Activated naive CD4-positive, alpha-beta T cell treated with anti-CD3 and anti-CD28 coated beads, Interleukin-2, amount 10 ng/mL, durations not matched to agents 7 days and 5 days (primary cell): Measurements from ENCODE around the gene RETREG1.
A peak's percentile ranks its signal among the peaks of the same experiment; 100 is the strongest.

ENCODE experiments used
- CTCF ChIA-PET: fragments of 350-600 bp; sonication (Branson Sonifier 250); formaldehyde crosslinking; loops from one replicate; lab custom pipeline; 2021; ENCODE audit warnings: antibody characterized with exemption; lab: Charles Lee
- DNase-seq: peaks from one replicate; pipeline ENCODE4 v3.0.0-alpha.2; 2020
- H3K27ac Mint-ChIP-seq: one replicate; pipeline ENCODE4 v1.8.0; 2021; ENCODE audit warnings: mild to moderate bottlenecking, moderate library complexity, mixed read lengths
- H3K27me3 Mint-ChIP-seq: one replicate; pipeline ENCODE4 v1.8.0; 2021; ENCODE audit warnings: mild to moderate bottlenecking, mixed read lengths
- H3K36me3 Mint-ChIP-seq: one replicate; pipeline ENCODE4 v1.8.0; 2021; ENCODE audit warnings: mixed read lengths
- H3K4me1 Mint-ChIP-seq: one replicate; pipeline ENCODE4 v1.8.0; 2021; ENCODE audit warnings: mixed read lengths
- H3K4me3 Mint-ChIP-seq: one replicate; pipeline ENCODE4 v1.8.0; 2021; ENCODE audit warnings: mild to moderate bottlenecking, moderate library complexity, mixed read lengths
- H3K9me3 Mint-ChIP-seq: one replicate; pipeline ENCODE4 v1.8.0; 2021; ENCODE audit warnings: mixed read lengths

RETREG1 gene

GRCh38 chr5:16505904-16506303, 110.9 kb downstream of the RETREG1 start:
- CTCF ChIA-PET: no interaction called here
- Mint-ChIP-seq H3K36me3 (peaks cover 10% of the 10 kb centered on the region), H3K4me1 (peaks cover 5% of the 10 kb centered on the region), H3K9me3 (peaks cover 2% of the 10 kb centered on the region), H3K27ac (peak overlapping the region; percentile 39), H3K27me3 (no peaks in the 10 kb centered on the region), H3K4me3 (no peak overlapping the region)
- no peak for DNase-seq

GRCh38 chr5:16505140-16505891, 111.5 kb downstream of the RETREG1 start:
- Mint-ChIP-seq H3K4me3 (no peak overlapping the region), H3K27me3 (no peaks in the 10 kb centered on the region), H3K36me3 (peaks cover 9% of the 10 kb centered on the region), H3K27ac (peak overlapping the region; percentile 39), H3K9me3 (peaks cover 2% of the 10 kb centered on the region), H3K4me1 (peaks cover 3% of the 10 kb centered on the region)
- CTCF ChIA-PET: no interaction called here
- DNase-seq: no peak

- DNase-seq: no peak
- Mint-ChIP-seq H3K9me3 (peaks cover 5% of the 10 kb centered on the region), H3K4me3 (no peak overlapping the region), H3K4me1 (no peaks in the 10 kb centered on the region), H3K27me3 (no peaks in the 10 kb centered on the region), H3K27ac (no peak overlapping the region), H3K36me3 (peaks cover 11% of the 10 kb centered on the region)
- CTCF ChIA-PET: no interaction called here
Measured at GRCh38 chr5:16504571-16504970, 112.2 kb downstream of the RETREG1 start.

- H3K4me1 Mint-ChIP-seq: no peaks in the 10 kb centered on the region
- CTCF ChIA-PET: no interaction called here
- no peak overlapping the region for H3K27ac Mint-ChIP-seq
Measured at GRCh38 chr5:16502866-16503265, 113.9 kb downstream of the RETREG1 start.

GRCh38 chr5:16500024-16500423, 116.8 kb downstream of the RETREG1 start:
- peaks cover 15% of the 10 kb centered on the region for H3K36me3 Mint-ChIP-seq
- CTCF ChIA-PET: no interaction called here
- H3K9me3 Mint-ChIP-seq: peaks cover 18% of the 10 kb centered on the region
- H3K4me3 Mint-ChIP-seq: no peak overlapping the region
- H3K27ac Mint-ChIP-seq: no peak overlapping the region
- H3K27me3 Mint-ChIP-seq: no peaks in the 10 kb centered on the region
- H3K4me1 Mint-ChIP-seq: no peaks in the 10 kb centered on the region
- DNase-seq: no peak

More at GRCh38 chr5:16502866-16503265, 113.9 kb downstream of the RETREG1 start:
- DNase-seq: no peak
- Mint-ChIP-seq H3K4me3 (no peak overlapping the region), H3K27me3 (no peaks in the 10 kb centered on the region), H3K9me3 (peaks cover 5% of the 10 kb centered on the region), H3K36me3 (peaks cover 13% of the 10 kb centered on the region)

GRCh38 chr5:16497546-16497945, 119.3 kb downstream of the RETREG1 start:
- H3K4me3 Mint-ChIP-seq: no peak overlapping the region
- no peaks in the 10 kb centered on the region for H3K27me3 Mint-ChIP-seq
- no peak overlapping the region for H3K27ac Mint-ChIP-seq
- CTCF ChIA-PET: no interaction called here
- peaks cover 26% of the 10 kb centered on the region for H3K9me3 Mint-ChIP-seq
- H3K36me3 Mint-ChIP-seq: peaks cover 21% of the 10 kb centered on the region
- no peaks in the 10 kb centered on the region for H3K4me1 Mint-ChIP-seq
- no peak for DNase-seq

GRCh38 chr5:16493261-16493660, 123.5 kb downstream of the RETREG1 start:
- no peak for DNase-seq
- no peak overlapping the region for H3K27ac Mint-ChIP-seq
- H3K27me3 Mint-ChIP-seq: no peaks in the 10 kb centered on the region
- no peak overlapping the region for H3K4me3 Mint-ChIP-seq
- no peaks in the 10 kb centered on the region for H3K4me1 Mint-ChIP-seq
- CTCF ChIA-PET: interaction anchor here (0.6 kb wide), 1 partner anchor 19 kb away, joined by 4 read pairs; no protein-coding TSS in a partner anchor
- peaks cover 16% of the 10 kb centered on the region for H3K36me3 Mint-ChIP-seq
- H3K9me3 Mint-ChIP-seq: peaks cover 21% of the 10 kb centered on the region

- Mint-ChIP-seq H3K9me3 (peaks cover 21% of the 10 kb centered on the region), H3K4me3 (no peak overlapping the region), H3K36me3 (peaks cover 20% of the 10 kb centered on the region), H3K27ac (no peak overlapping the region), H3K27me3 (no peaks in the 10 kb centered on the region), H3K4me1 (no peaks in the 10 kb centered on the region)
- no peak for DNase-seq
- CTCF ChIA-PET: interaction anchor here (0.6 kb wide), 3 partner anchors 10 to 32 kb away, joined by 3 to 6 read pairs (median 4); no protein-coding TSS in a partner anchor
Measured at GRCh38 chr5:16492398-16493140, 124.2 kb downstream of the RETREG1 start.

GRCh38 chr5:16490911-16491310, 125.9 kb downstream of the RETREG1 start:
- CTCF ChIA-PET: no interaction called here
- Mint-ChIP-seq H3K9me3 (peaks cover 11% of the 10 kb centered on the region), H3K4me1 (peaks cover 12% of the 10 kb centered on the region), H3K36me3 (peaks cover 10% of the 10 kb centered on the region), H3K27ac (no peak overlapping the region), H3K4me3 (no peak overlapping the region), H3K27me3 (no peaks in the 10 kb centered on the region)
- DNase-seq: no peak

- H3K4me3 Mint-ChIP-seq: no peak overlapping the region
- no peaks in the 10 kb centered on the region for H3K27me3 Mint-ChIP-seq
- H3K9me3 Mint-ChIP-seq: peaks cover 1% of the 10 kb centered on the region
- no peak overlapping the region for H3K27ac Mint-ChIP-seq
- no peak for DNase-seq
- H3K4me1 Mint-ChIP-seq: peaks cover 12% of the 10 kb centered on the region
- CTCF ChIA-PET: interaction anchor here (0.8 to 1.3 kb wide), 3 partner anchors 63 to 178 kb away, joined by 4 to 6 read pairs (median 5); no protein-coding TSS in a partner anchor
- H3K36me3 Mint-ChIP-seq: peaks cover 4% of the 10 kb centered on the region
Measured at GRCh38 chr5:16489322-16489791, 127.4 kb downstream of the RETREG1 start.

GRCh38 chr5:16487456-16487855, 129.3 kb downstream of the RETREG1 start:
- CTCF ChIA-PET: interaction anchor here (1.0 kb wide), 1 partner anchor 645 kb away, joined by 4 read pairs; no protein-coding TSS in a partner anchor
- no peak overlapping the region for H3K27ac Mint-ChIP-seq

GRCh38 chr5:16486711-16487111, 130.1 kb downstream of the RETREG1 start:
- CTCF ChIA-PET: no interaction called here
- peaks cover 12% of the 10 kb centered on the region for H3K4me1 Mint-ChIP-seq
- no peak for DNase-seq
- peaks cover 5% of the 10 kb centered on the region for H3K36me3 Mint-ChIP-seq
- no peaks in the 10 kb centered on the region for H3K27me3 Mint-ChIP-seq
- H3K27ac Mint-ChIP-seq: no peak overlapping the region
- no peaks in the 10 kb centered on the region for H3K9me3 Mint-ChIP-seq
- H3K4me3 Mint-ChIP-seq: no peak overlapping the region

More at GRCh38 chr5:16487456-16487855, 129.3 kb downstream of the RETREG1 start:
- peaks cover 12% of the 10 kb centered on the region for H3K4me1 Mint-ChIP-seq
- no peak for DNase-seq
- H3K4me3 Mint-ChIP-seq: no peak overlapping the region
- no peaks in the 10 kb centered on the region for H3K27me3 Mint-ChIP-seq
- H3K9me3 Mint-ChIP-seq: no peaks in the 10 kb centered on the region
- peaks cover 4% of the 10 kb centered on the region for H3K36me3 Mint-ChIP-seq

- H3K27me3 Mint-ChIP-seq: no peaks in the 10 kb centered on the region
- H3K4me1 Mint-ChIP-seq: peaks cover 12% of the 10 kb centered on the region
- no peaks in the 10 kb centered on the region for H3K9me3 Mint-ChIP-seq
- DNase-seq: no peak
- no peak overlapping the region for H3K27ac Mint-ChIP-seq
- no peak overlapping the region for H3K4me3 Mint-ChIP-seq
- CTCF ChIA-PET: no interaction called here
- peaks cover 10% of the 10 kb centered on the region for H3K36me3 Mint-ChIP-seq
Measured at GRCh38 chr5:16485656-16486055, 131.1 kb downstream of the RETREG1 start.

- no peak overlapping the region for H3K4me3 Mint-ChIP-seq
- no peaks in the 10 kb centered on the region for H3K27me3 Mint-ChIP-seq
- H3K9me3 Mint-ChIP-seq: no peaks in the 10 kb centered on the region
- peaks cover 12% of the 10 kb centered on the region for H3K4me1 Mint-ChIP-seq
- H3K27ac Mint-ChIP-seq: no peak overlapping the region
- DNase-seq: no peak
- peaks cover 18% of the 10 kb centered on the region for H3K36me3 Mint-ChIP-seq
- CTCF ChIA-PET: interaction anchor here (1.2 to 2.1 kb wide), 2 partner anchors 28 to 69 kb away, joined by 3 to 5 read pairs; no protein-coding TSS in a partner anchor
Measured at GRCh38 chr5:16484081-16484480, 132.7 kb downstream of the RETREG1 start.
